ENCODE measurements around the gene DAB2IP.

Gene DAB2IP

GRCh38 chr9:121636341-121636865 is 15.0 kb upstream of the DAB2IP start:
- no peak overlapping the region for H2AK5ac ChIP-seq (ENCODE audit: low read length)
- no peak overlapping the region for H2AFZ ChIP-seq (ENCODE audit: insufficient read depth, low read length, poor library complexity)
- H3K9me3 ChIP-seq (ENCODE audit: insufficient read depth, low read depth, low read length), result peaks cover 2% of the 10 kb centered on the region
- H3K23ac ChIP-seq (ENCODE audit: low read length), result no peak overlapping the region
- no peak overlapping the region for H2BK12ac ChIP-seq (ENCODE audit: low read length)
- H3K4me1 ChIP-seq (ENCODE audit: control insufficient read depth in 1 of 2, insufficient read depth in 2 of 2, low read length in 2 of 2), result peaks cover 29 to 34% of the 10 kb centered on the region in 2 experiments
- peaks cover 2% of the 10 kb centered on the region for H3K79me2 ChIP-seq (ENCODE audit: control insufficient read depth, insufficient read depth, low read length, poor library complexity)
- no peak overlapping the region for H3K4me2 ChIP-seq (ENCODE audit: low read length)
- no peak overlapping the region for H4K8ac ChIP-seq (ENCODE audit: low read depth, low read length)
- no peak overlapping the region for H3K14ac ChIP-seq (ENCODE audit: low read length)
- H4K12ac ChIP-seq (ENCODE audit: low read depth, low read length), result no peak overlapping the region
- H2BK5ac ChIP-seq (ENCODE audit: low read depth, low read length, poor library complexity), result no peak overlapping the region
- no peaks in the 10 kb centered on the region for H3K79me1 ChIP-seq (ENCODE audit: low read length)
- no peak overlapping the region for H3K27ac ChIP-seq (ENCODE audit: low read depth, low read length)
- H3K27me3 ChIP-seq (ENCODE audit: insufficient read depth, low read length), result no peaks in the 10 kb centered on the region
- H3K18ac ChIP-seq (ENCODE audit: low read length), result no peak overlapping the region
- WGBS (ENCODE audit: extremely low coverage, insufficient coverage, insufficient read length), result no CpG with 5 or more reads among the region's 12 CpGs
- H3K4me3 ChIP-seq (ENCODE audit: low read depth, low read length), result no peak overlapping the region
- no peak overlapping the region for H4K91ac ChIP-seq (ENCODE audit: low read depth, low read length)
- no peak for DNase-seq
- no peaks in the 10 kb centered on the region for H3K36me3 ChIP-seq (ENCODE audit: control insufficient read depth in 1 of 2, insufficient read depth in 2 of 2, low read length in 2 of 2)
- no peak overlapping the region for H3K4ac ChIP-seq (ENCODE audit: low read depth, low read length)
- no peak overlapping the region for H2BK120ac ChIP-seq (ENCODE audit: insufficient read depth, low read length, poor library complexity)
- H3K9ac ChIP-seq (ENCODE audit: low read length), result no peak overlapping the region

- H2AK5ac ChIP-seq (ENCODE audit: low read length), result no peak overlapping the region
- no peak overlapping the region for H3K18ac ChIP-seq (ENCODE audit: low read length)
- no peak overlapping the region for H3K9ac ChIP-seq (ENCODE audit: low read length)
- H3K4me2 ChIP-seq (ENCODE audit: low read length), result no peak overlapping the region
- no peaks in the 10 kb centered on the region for H3K9me3 ChIP-seq (ENCODE audit: insufficient read depth, low read depth, low read length)
- H3K36me3 ChIP-seq (ENCODE audit: control insufficient read depth in 1 of 2, insufficient read depth in 2 of 2, low read length in 2 of 2), result no peaks in the 10 kb centered on the region
- H3K79me2 ChIP-seq (ENCODE audit: control insufficient read depth, insufficient read depth, low read length, poor library complexity), result peaks cover 2% of the 10 kb centered on the region
- H3K27me3 ChIP-seq (ENCODE audit: insufficient read depth, low read length), result no peaks in the 10 kb centered on the region
- H3K4me3 ChIP-seq (ENCODE audit: low read depth, low read length), result no peak overlapping the region
- no peak for DNase-seq
- WGBS (ENCODE audit: extremely low coverage, insufficient coverage, insufficient read length), result no CpG with 5 or more reads among the region's 10 CpGs
- H3K27ac ChIP-seq (ENCODE audit: low read depth, low read length), result no peak overlapping the region
- no peak overlapping the region for H2BK5ac ChIP-seq (ENCODE audit: low read depth, low read length, poor library complexity)
- no peak overlapping the region for H3K14ac ChIP-seq (ENCODE audit: low read length)
- no peak overlapping the region for H2BK120ac ChIP-seq (ENCODE audit: insufficient read depth, low read length, poor library complexity)
- no peak overlapping the region for H3K23ac ChIP-seq (ENCODE audit: low read length)
- no peak overlapping the region for H4K12ac ChIP-seq (ENCODE audit: low read depth, low read length)
- H4K91ac ChIP-seq (ENCODE audit: low read depth, low read length), result no peak overlapping the region
- no peak overlapping the region for H3K4ac ChIP-seq (ENCODE audit: low read depth, low read length)
- no peak overlapping the region for H2AFZ ChIP-seq (ENCODE audit: insufficient read depth, low read length, poor library complexity)
- H2BK12ac ChIP-seq (ENCODE audit: low read length), result no peak overlapping the region
- no peak overlapping the region for H4K8ac ChIP-seq (ENCODE audit: low read depth, low read length)
- peaks cover 24 to 29% of the 10 kb centered on the region in 2 experiments for H3K4me1 ChIP-seq (ENCODE audit: control insufficient read depth in 1 of 2, insufficient read depth in 2 of 2, low read length in 2 of 2)
- H3K79me1 ChIP-seq (ENCODE audit: low read length), result no peaks in the 10 kb centered on the region
Measured at GRCh38 chr9:121636978-121637712, 14.3 kb upstream of the DAB2IP start.

- Histone ChIP-seq H4K12ac (ENCODE audit: low read depth, low read length) (no peak overlapping the region), H3K23ac (ENCODE audit: low read length) (no peak overlapping the region), H3K36me3 (ENCODE audit: control insufficient read depth in 1 of 2, insufficient read depth in 2 of 2, low read length in 2 of 2) (no peaks in the 10 kb centered on the region), H2BK12ac (ENCODE audit: low read length) (no peak overlapping the region), H3K79me1 (ENCODE audit: low read length) (no peaks in the 10 kb centered on the region), H3K4me1 (ENCODE audit: control insufficient read depth in 1 of 2, insufficient read depth in 2 of 2, low read length in 2 of 2) (peaks cover 19 to 24% of the 10 kb centered on the region in 2 experiments), H3K79me2 (ENCODE audit: control insufficient read depth, insufficient read depth, low read length, poor library complexity) (peaks cover 2% of the 10 kb centered on the region), H2AK5ac (ENCODE audit: low read length) (no peak overlapping the region), H3K4me2 (ENCODE audit: low read length) (no peak overlapping the region), H4K91ac (ENCODE audit: low read depth, low read length) (no peak overlapping the region), H3K4ac (ENCODE audit: low read depth, low read length) (no peak overlapping the region), H3K4me3 (ENCODE audit: low read depth, low read length) (no peak overlapping the region), H4K8ac (ENCODE audit: low read depth, low read length) (no peak overlapping the region), H3K14ac (ENCODE audit: low read length) (no peak overlapping the region), H2BK5ac (ENCODE audit: low read depth, low read length, poor library complexity) (no peak overlapping the region), H3K18ac (ENCODE audit: low read length) (no peak overlapping the region), H3K9ac (ENCODE audit: low read length) (no peak overlapping the region), H3K27ac (ENCODE audit: low read depth, low read length) (no peak overlapping the region), H2AFZ (ENCODE audit: insufficient read depth, low read length, poor library complexity) (no peak overlapping the region), H2BK120ac (ENCODE audit: insufficient read depth, low read length, poor library complexity) (no peak overlapping the region), H3K9me3 (ENCODE audit: insufficient read depth, low read depth, low read length) (no peaks in the 10 kb centered on the region), H3K27me3 (ENCODE audit: insufficient read depth, low read length) (no peaks in the 10 kb centered on the region)
- no CpG with 5 or more reads among the region's 8 CpGs for WGBS (ENCODE audit: extremely low coverage, insufficient coverage, insufficient read length)
- DNase-seq, result no peak
Measured at GRCh38 chr9:121637713-121638220, 13.7 kb upstream of the DAB2IP start.

- no peaks in the 10 kb centered on the region for H3K36me3 ChIP-seq (ENCODE audit: control insufficient read depth in 1 of 2, insufficient read depth in 2 of 2, low read length in 2 of 2)
- no peak overlapping the region for H2BK12ac ChIP-seq (ENCODE audit: low read length)
- no peak overlapping the region for H3K4me2 ChIP-seq (ENCODE audit: low read length)
- H3K4me1 ChIP-seq (ENCODE audit: control insufficient read depth in 1 of 2, insufficient read depth in 2 of 2, low read length in 2 of 2), result peaks cover 15 to 19% of the 10 kb centered on the region in 2 experiments
- no peak overlapping the region for H4K12ac ChIP-seq (ENCODE audit: low read depth, low read length)
- H3K79me2 ChIP-seq (ENCODE audit: control insufficient read depth, insufficient read depth, low read length, poor library complexity), result peaks cover 2% of the 10 kb centered on the region
- WGBS (ENCODE audit: extremely low coverage, insufficient coverage, insufficient read length), result no CpG with 5 or more reads among the region's 8 CpGs
- no peak overlapping the region for H2BK120ac ChIP-seq (ENCODE audit: insufficient read depth, low read length, poor library complexity)
- no peak for DNase-seq
- H3K27me3 ChIP-seq (ENCODE audit: insufficient read depth, low read length), result no peaks in the 10 kb centered on the region
- no peak overlapping the region for H3K14ac ChIP-seq (ENCODE audit: low read length)
- H2AK5ac ChIP-seq (ENCODE audit: low read length), result no peak overlapping the region
- H3K4me3 ChIP-seq (ENCODE audit: low read depth, low read length), result no peak overlapping the region
- no peak overlapping the region for H3K9ac ChIP-seq (ENCODE audit: low read length)
- no peak overlapping the region for H3K23ac ChIP-seq (ENCODE audit: low read length)
- no peaks in the 10 kb centered on the region for H3K79me1 ChIP-seq (ENCODE audit: low read length)
- no peaks in the 10 kb centered on the region for H3K9me3 ChIP-seq (ENCODE audit: insufficient read depth, low read depth, low read length)
- H4K91ac ChIP-seq (ENCODE audit: low read depth, low read length), result no peak overlapping the region
- H3K27ac ChIP-seq (ENCODE audit: low read depth, low read length), result no peak overlapping the region
- no peak overlapping the region for H3K18ac ChIP-seq (ENCODE audit: low read length)
- H3K4ac ChIP-seq (ENCODE audit: low read depth, low read length), result no peak overlapping the region
- no peak overlapping the region for H4K8ac ChIP-seq (ENCODE audit: low read depth, low read length)
- H2AFZ ChIP-seq (ENCODE audit: insufficient read depth, low read length, poor library complexity), result no peak overlapping the region
- H2BK5ac ChIP-seq (ENCODE audit: low read depth, low read length, poor library complexity), result no peak overlapping the region
Measured at GRCh38 chr9:121638399-121638798, 13.0 kb upstream of the DAB2IP start.

Data from trophoblast cell (in vitro differentiated cells and primary cell).